Activated T-cell treated with anti-CD3 and anti-CD28 coated beads for 1 hour (primary cell): ENCODE results near the gene KLF8.

Source experiments
- DNase-seq: peaks from one replicate; pipeline ENCODE4 v3.0.0-alpha.2; 2020; ENCODE audit warnings: low read depth

The KLF8 gene

GRCh38 chrX:56310581-56310980, 78.4 kb downstream of the KLF8 start:
- DNase-seq, result no peak

GRCh38 chrX:56313308-56313707, 81.2 kb downstream of the KLF8 start:
- no peak for DNase-seq

- no peak for DNase-seq
Measured at GRCh38 chrX:56314334-56314733, 82.2 kb downstream of the KLF8 start.

GRCh38 chrX:56318076-56318475, 85.9 kb downstream of the KLF8 start:
- no peak for DNase-seq

- DNase-seq, result no peak
Measured at GRCh38 chrX:56319165-56319564, 87.0 kb downstream of the KLF8 start.
